Right lobe of liver (tissue), 6 donors: Measurements from ENCODE around the gene FKBP10. TPM values are rescaled to one million over a fixed set of nuclear protein-coding genes. Genes with fewer than 3 reads are reported as not detected.
"Not testable (repeated sequence)": the region's sequence is repeated elsewhere in the genome, so short reads cannot be mapped to it uniquely, and the experiment has no call there.

Experiments
- ATAC-seq, 4 donors: fragments of 200-7000 bp; cut with Tn5 transposase; one replicate each; pipeline ENCODE4 v1.9.1; 2020; ENCODE audit warnings: mild to moderate bottlenecking in 4 of 4, moderate library complexity in 4 of 4
- DNase-seq, 3 donors: peaks; one replicate each; pipeline ENCODE4 v3.0.0-alpha.2; 2020
- H3K27ac ChIP-seq, 3 donors: fragments of 200-600 bp; one replicate each; pipeline ENCODE4 v1.8.0; 2022
- H3K27me3 ChIP-seq, 2 donors: fragments of 200-600 bp; one replicate each; pipeline ENCODE4 v1.8.0; 2022
- H3K36me3 ChIP-seq, 4 donors: fragments of 200-600 bp; sonication (generic) in 1 of 4; one replicate each; pipeline versions ENCODE4 v1.5.1 to v1.8.0; 2017 to 2022; ENCODE audit warnings: control low read depth in 1 of 4
- H3K4me1 ChIP-seq, 4 donors: fragments of 200-600 bp; sonication (generic) in 1 of 4; one replicate each; pipeline versions ENCODE4 v1.5.1 to v1.8.0; 2017 to 2022; ENCODE audit warnings: control low read depth in 1 of 4
- H3K4me3 ChIP-seq, 3 donors: fragments of 200-600 bp; one replicate each; pipeline ENCODE4 v1.8.0; 2022
- H3K9me3 ChIP-seq, 4 donors: fragments of 200-600 bp; sonication (generic) in 1 of 4; one replicate each; pipeline versions ENCODE4 v1.5.1 to v1.8.0; 2017 to 2022; ENCODE audit warnings: control low read depth in 1 of 4
- CTCF ChIP-seq, 4 donors: fragments of 200-600 bp in 3 of 4; fragments of 450-650 bp in 1 of 4; IDR thresholded peaks; one replicate each; pipeline versions ENCODE4 v1.5.1 to v1.8.0; 2016 to 2022; ENCODE audit warnings: antibody characterized with exemption in 4 of 4, mild to moderate bottlenecking in 2 of 4
- POLR2A ChIP-seq: fragments of 450-650 bp; IDR thresholded peaks from one replicate; pipeline ENCODE4 v1.6.1; 2017; ENCODE audit warnings: antibody characterized with exemption, mild to moderate bottlenecking
- WGBS: methylation state at CpG from one replicate; pipeline ENCODE4 v1.1.6; 2018; ENCODE audit warnings: low coverage, low lambda C conversion rate; ENCODE audit not compliant: insufficient coverage; ENCODE audit errors: missing lambda C conversion rate; 5-methylcytosine and 5-hydroxymethylcytosine counted together
- intact Hi-C, 2 donors: fragments of 100-400 bp; cut with DNase I; formaldehyde crosslinking; loops; one replicate each; pipeline versions ENCODE4 v1.11.2 to v1.14.1; 2022
- total RNA-seq, 6 experiments: library from RNA; depleted of rRNA in 2 of 6; stranded (reverse); fragments of >200 nt in 2 of 6; fragmentation: NEBNext Ultra II Directional in 3 of 6; extraction: Animal tissue kit (Norgen Biotek cat#: 25700) in 3 of 6; gene quantifications; one replicate each; pipeline versions ENCODE4 v1.1.0 to v1.2.4, GENCODE V29; 2016 to 2023
- donor health status: DM: no; HTN: yes; CAD: no.
- donor health status: DM: no; HTN: no; CAD: no.
- donor health status: DM: no; HTN: no; CAD: no.
- donor health status: DM: no; HTN: yes; CAD: no.
- donor health status: DM: no; HTN: yes; CAD: no.

Gene FKBP10
- total RNA-seq, 6 experiments from 2014 or later = 2.4 to 5.1 (median 4.0) TPM

- intact Hi-C loops = no loop called here
- Histone ChIP-seq H3K27me3 (no peaks in the 10 kb centered on the region), H3K27ac (peak overlapping the region; percentile 65 to 99 (median 96)), H3K36me3 (peaks cover 0 to 10% (median 1%) of the 10 kb centered on the region in 4 donors), H3K9me3 (no peaks in the 10 kb centered on the region), H3K4me1 (peaks cover 0 to 77% (median 40%) of the 10 kb centered on the region in 4 donors), H3K4me3 (no peak overlapping the region)
- ATAC-seq = no peak
- WGBS = 74% methylated on average over 7 of the region's 12 CpGs
- no peak for DNase-seq
- TF ChIP-seq POLR2A (no peak), CTCF (IDR thresholded peaks at IDR 0.05) (no peak)
These were observed 37.2 kb upstream of the FKBP10 start for GRCh38 chr17:41775394-41776226.

- H3K9me3 ChIP-seq, intact Hi-C loops, DNase-seq, ATAC-seq, H3K36me3 ChIP-seq, H3K27me3 ChIP-seq, H3K4me3 ChIP-seq: not testable (repeated sequence)
- 77% methylated on average over 11 of the region's 14 CpGs for WGBS
- H3K27ac ChIP-seq = peak overlapping the region; percentile 86 to 99 (median 96)
- peaks cover 0 to 78% (median 40%) of the 10 kb centered on the region in 4 donors for H3K4me1 ChIP-seq
These were observed 36.4 kb upstream of the FKBP10 start for GRCh38 chr17:41776262-41776900.

- peak; percentile 33 to 45 (median 36) for TF ChIP-seq CTCF (IDR thresholded peaks at IDR 0.05)
- TF ChIP-seq POLR2A = no peak
- ATAC-seq = peak; percentile 17 to 57 (median 38)
- Histone ChIP-seq H3K27me3 (no peaks in the 10 kb centered on the region), H3K4me3 (no peak overlapping the region), H3K4me1 (peaks cover 0 to 78% (median 40%) of the 10 kb centered on the region in 4 donors), H3K27ac (peak overlapping the region; percentile 86 to 99 (median 96)), H3K36me3 (no peaks in the 10 kb centered on the region), H3K9me3 (no peaks in the 10 kb centered on the region)
- DNase-seq = peak in 1 of 3 donors; percentile 74
- intact Hi-C loops = no loop called here
- WGBS = no CpG with 5 or more reads among the region's 4 CpGs
These were observed 35.6 kb upstream of the FKBP10 start for GRCh38 chr17:41777157-41777573.

GRCh38 chr17:41777574-41778188 lies 35.1 kb upstream of the FKBP10 start:
- peak; percentile 79 to 90 (median 89) for DNase-seq

More at GRCh38 chr17:41777574-41778188, 35.1 kb upstream of the FKBP10 start:
- peak; percentile 72 to 83 (median 78) for ATAC-seq
- H3K9me3 ChIP-seq = no peaks in the 10 kb centered on the region
- 4% methylated on average over 8 of the region's 12 CpGs for WGBS
- intact Hi-C loops = no loop called here
- H3K36me3 ChIP-seq = no peaks in the 10 kb centered on the region
- peak overlapping the region in 1 of 3 donors; percentile 0 for H3K4me3 ChIP-seq
- peak in 1 of 4 donors; percentile 23 for TF ChIP-seq CTCF (IDR thresholded peaks at IDR 0.05)
- peak; percentile 26 for TF ChIP-seq POLR2A
- peaks cover 0 to 79% (median 42%) of the 10 kb centered on the region in 4 donors for H3K4me1 ChIP-seq
- peak overlapping the region; percentile 86 to 99 (median 96) for H3K27ac ChIP-seq
- H3K27me3 ChIP-seq = no peaks in the 10 kb centered on the region
